Measurements from ENCODE around the gene PDXK. TPM values are rescaled to one million over a fixed set of nuclear protein-coding genes. Genes with fewer than 3 reads are reported as not detected.

The PDXK gene
- total and polyA plus RNA-seq, 4 experiments from 2014 or later, result 37.5 to 94.3 (median 77.4) TPM

DNA sequence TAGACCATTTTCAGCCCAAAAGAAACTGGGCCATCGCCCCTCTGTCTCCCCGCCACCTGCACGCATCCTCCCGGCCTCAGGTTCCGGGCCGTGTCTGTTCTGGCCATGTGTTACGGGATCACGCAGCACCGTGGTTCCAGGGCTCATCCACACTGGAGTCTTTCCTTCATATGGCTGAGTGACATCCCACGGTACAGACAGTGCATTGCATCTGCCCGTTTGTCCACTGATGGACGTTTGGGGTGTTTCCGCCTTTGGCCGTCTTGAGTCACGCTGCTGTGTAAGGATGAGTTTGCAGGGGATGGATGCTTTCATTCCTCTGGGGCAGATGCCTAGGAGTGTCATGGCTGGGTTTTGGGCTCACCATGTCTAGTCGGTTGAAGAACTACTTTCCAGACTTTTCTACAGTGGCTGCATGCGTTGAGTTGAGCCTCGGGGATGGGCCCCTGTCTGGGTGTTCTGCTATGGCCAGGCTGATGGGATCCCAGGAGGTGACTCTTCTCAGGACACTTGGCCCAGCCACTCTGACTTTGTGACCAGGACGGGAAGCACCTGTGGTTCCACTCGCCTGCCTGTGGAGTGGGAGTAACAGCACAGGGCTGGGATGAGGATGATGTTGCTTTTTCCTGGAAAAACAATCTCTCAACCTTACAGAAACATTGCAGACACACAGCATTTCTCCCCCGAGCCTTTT, 87.2 kb downstream of the PDXK start:
- intact Hi-C loops (cut with micrococcal nuclease), result no loop called here
- ChIA-PET POLR2A (ENCODE audit: partially characterized antibody) (no interaction called here), CTCF (ENCODE audit: partially characterized antibody) (interaction anchor here (1.2 to 7.2 kb wide), 3 partner anchors 133 to 1332 kb away, joined by 3 to 39 read pairs (median 3); no protein-coding TSS in a partner anchor)
- H3K4me3 Mint-ChIP-seq, result no peak overlapping the region
- Histone ChIP-seq H3K4me1 (ENCODE audit: insufficient read depth, low read length) (peaks cover 7% of the 10 kb centered on the region), H3K27me3 (ENCODE audit: insufficient read depth, low read length) (no peaks in the 10 kb centered on the region), H3K36me3 (ENCODE audit: insufficient read depth, low read length) (peaks cover 13% of the 10 kb centered on the region), H3K27ac (ENCODE audit: low read depth, low read length) (no peak overlapping the region), H3K4me3 (ENCODE audit: low read length in 2 of 2) (no peak overlapping the region), H3K9me3 (ENCODE audit: control insufficient read depth in 1 of 2, low read length in 2 of 2) (no peaks in the 10 kb centered on the region)
- DNase-seq, result no peak
- H3K9me3 Mint-ChIP-seq, result no peaks in the 10 kb centered on the region
- H3K27me3 Mint-ChIP-seq, result no peaks in the 10 kb centered on the region
- H3K4me1 Mint-ChIP-seq, result peaks cover 4 to 11% (median 5%) of the 10 kb centered on the region in 4 donors
- H3K27ac Mint-ChIP-seq, result peak overlapping the region in 3 of 7 donors; percentile 2 to 48 (median 39)
- H3K36me3 Mint-ChIP-seq, result peaks cover 8 to 26% of the 10 kb centered on the region in 2 donors

DNA sequence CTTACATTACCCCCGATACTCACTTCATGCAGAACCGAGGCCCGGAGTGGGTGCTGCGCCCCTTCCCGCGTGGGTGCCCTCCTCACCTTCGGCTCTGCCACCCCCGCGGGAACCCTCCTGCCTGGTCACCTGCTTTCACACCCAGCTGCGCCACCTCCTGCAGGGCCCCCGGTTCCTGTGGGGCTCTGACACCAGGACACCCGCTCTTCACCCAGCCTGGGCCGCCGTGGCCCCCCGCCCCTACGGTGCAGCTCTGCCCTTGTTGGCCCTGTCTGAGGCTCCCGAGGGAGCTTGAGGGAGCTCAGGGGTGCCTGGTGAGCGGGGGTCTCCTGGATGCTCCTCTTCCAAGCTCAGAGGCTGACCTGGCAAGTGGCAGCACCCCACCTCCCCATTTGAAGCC, 89.4 kb downstream of the PDXK start:
- Mint-ChIP-seq H3K9me3 (no peaks in the 10 kb centered on the region), H3K4me3 (no peak overlapping the region), H3K36me3 (peaks cover 0 to 6% of the 10 kb centered on the region in 2 donors), H3K4me1 (peaks cover 4 to 11% (median 6%) of the 10 kb centered on the region in 4 donors), H3K27ac (no peak overlapping the region), H3K27me3 (no peaks in the 10 kb centered on the region)
- no peak for DNase-seq
- Histone ChIP-seq H3K4me1 (ENCODE audit: insufficient read depth, low read length) (peaks cover 8% of the 10 kb centered on the region), H3K36me3 (ENCODE audit: insufficient read depth, low read length) (peaks cover under 1% of the 10 kb centered on the region), H3K27me3 (ENCODE audit: insufficient read depth, low read length) (no peaks in the 10 kb centered on the region), H3K27ac (ENCODE audit: low read depth, low read length) (no peak overlapping the region), H3K4me3 (ENCODE audit: low read length in 2 of 2) (no peak overlapping the region), H3K9me3 (ENCODE audit: control insufficient read depth in 1 of 2, low read length in 2 of 2) (no peaks in the 10 kb centered on the region)
- ChIA-PET POLR2A (ENCODE audit: partially characterized antibody) (no interaction called here), CTCF (ENCODE audit: partially characterized antibody) (interaction anchor here (0.6 to 7.2 kb wide), 4 partner anchors 10 to 168 kb away, joined by 3 to 68 read pairs (median 22); no protein-coding TSS in a partner anchor)
- intact Hi-C loops (cut with micrococcal nuclease), result no loop called here

DNA sequence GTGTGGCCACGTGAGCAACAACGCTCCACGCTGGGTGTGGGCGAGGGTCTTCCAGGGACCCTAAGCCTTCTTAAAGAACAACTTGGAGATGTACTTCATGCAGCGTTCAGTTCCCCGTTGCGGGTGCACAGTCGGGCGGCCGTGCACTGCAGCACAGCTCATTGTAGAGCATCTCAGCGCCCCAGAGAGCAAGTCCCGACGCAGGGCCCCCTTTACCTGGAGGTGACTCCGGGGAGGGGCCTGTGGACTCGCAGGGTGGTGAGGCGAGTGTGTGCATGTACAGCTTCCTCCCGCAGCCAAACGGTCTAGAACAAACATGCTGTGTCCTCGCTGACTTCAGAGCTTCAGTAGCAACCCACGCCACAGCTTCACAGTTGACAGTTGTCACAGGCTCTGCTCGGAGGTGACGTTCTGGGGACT, 89.9 kb downstream of the PDXK start:
- Histone ChIP-seq H3K27me3 (ENCODE audit: insufficient read depth, low read length) (no peaks in the 10 kb centered on the region), H3K4me1 (ENCODE audit: insufficient read depth, low read length) (peaks cover 8% of the 10 kb centered on the region), H3K36me3 (ENCODE audit: insufficient read depth, low read length) (no peaks in the 10 kb centered on the region), H3K4me3 (ENCODE audit: low read length in 2 of 2) (no peak overlapping the region), H3K9me3 (ENCODE audit: control insufficient read depth in 1 of 2, low read length in 2 of 2) (no peaks in the 10 kb centered on the region), H3K27ac (ENCODE audit: low read depth, low read length) (no peak overlapping the region)
- Mint-ChIP-seq H3K4me1 (peaks cover 4 to 11% (median 6%) of the 10 kb centered on the region in 4 donors), H3K36me3 (peaks cover 0 to 3% of the 10 kb centered on the region in 2 donors), H3K9me3 (no peaks in the 10 kb centered on the region), H3K27ac (no peak overlapping the region), H3K27me3 (no peaks in the 10 kb centered on the region), H3K4me3 (no peak overlapping the region)
- intact Hi-C loops (cut with micrococcal nuclease), result no loop called here
- ChIA-PET POLR2A (ENCODE audit: partially characterized antibody) (no interaction called here), CTCF (ENCODE audit: partially characterized antibody) (interaction anchor here (1.6 to 7.2 kb wide), 3 partner anchors 9 to 168 kb away, joined by 4 to 68 read pairs (median 39); no protein-coding TSS in a partner anchor)
- no peak for DNase-seq

DNA sequence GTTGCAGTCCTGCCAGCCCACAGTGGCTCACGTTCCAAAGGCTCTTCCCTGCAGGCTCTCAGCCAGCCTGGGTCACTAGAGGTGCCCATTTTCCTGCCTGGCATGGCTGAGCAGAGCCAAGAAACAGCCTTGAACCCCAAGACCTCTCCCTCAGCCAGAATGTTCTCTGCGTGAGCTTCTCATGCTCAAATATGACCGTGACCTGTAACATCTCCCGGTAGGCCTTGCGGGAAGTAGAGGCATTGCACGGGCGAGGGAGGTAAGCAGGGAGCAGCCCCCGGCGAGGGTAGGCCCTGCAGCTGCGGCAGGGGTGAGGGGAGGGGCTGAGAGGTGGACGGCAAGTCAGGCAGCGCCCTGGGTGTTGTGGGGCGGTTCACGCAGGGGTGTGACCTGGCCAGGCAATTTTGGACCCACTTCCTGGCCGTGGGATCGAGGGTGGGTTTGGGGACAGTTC, 90.4 kb downstream of the PDXK start:
- ChIA-PET POLR2A (ENCODE audit: partially characterized antibody) (no interaction called here), CTCF (ENCODE audit: partially characterized antibody) (interaction anchor here (1.6 to 7.2 kb wide), 4 partner anchors 9 to 167 kb away, joined by 4 to 68 read pairs (median 24); no protein-coding TSS in a partner anchor)
- peaks cover 0 to 1% of the 10 kb centered on the region in 2 donors for H3K36me3 Mint-ChIP-seq
- H3K4me3 ChIP-seq (ENCODE audit: low read length in 2 of 2), result no peak overlapping the region
- H3K27me3 ChIP-seq (ENCODE audit: insufficient read depth, low read length), result no peaks in the 10 kb centered on the region
- H3K9me3 ChIP-seq (ENCODE audit: control insufficient read depth in 1 of 2, low read length in 2 of 2), result no peaks in the 10 kb centered on the region
- intact Hi-C loops (cut with micrococcal nuclease), result no loop called here
- no peak overlapping the region for H3K4me3 Mint-ChIP-seq
- H3K4me1 Mint-ChIP-seq, result peaks cover 4 to 11% (median 6%) of the 10 kb centered on the region in 4 donors
- no peaks in the 10 kb centered on the region for H3K36me3 ChIP-seq (ENCODE audit: insufficient read depth, low read length)
- H3K27ac ChIP-seq (ENCODE audit: low read depth, low read length), result no peak overlapping the region
- peaks cover 8% of the 10 kb centered on the region for H3K4me1 ChIP-seq (ENCODE audit: insufficient read depth, low read length)
- H3K27me3 Mint-ChIP-seq, result no peaks in the 10 kb centered on the region
- DNase-seq, result no peak
- no peak overlapping the region for H3K27ac Mint-ChIP-seq
- H3K9me3 Mint-ChIP-seq, result no peaks in the 10 kb centered on the region

DNA sequence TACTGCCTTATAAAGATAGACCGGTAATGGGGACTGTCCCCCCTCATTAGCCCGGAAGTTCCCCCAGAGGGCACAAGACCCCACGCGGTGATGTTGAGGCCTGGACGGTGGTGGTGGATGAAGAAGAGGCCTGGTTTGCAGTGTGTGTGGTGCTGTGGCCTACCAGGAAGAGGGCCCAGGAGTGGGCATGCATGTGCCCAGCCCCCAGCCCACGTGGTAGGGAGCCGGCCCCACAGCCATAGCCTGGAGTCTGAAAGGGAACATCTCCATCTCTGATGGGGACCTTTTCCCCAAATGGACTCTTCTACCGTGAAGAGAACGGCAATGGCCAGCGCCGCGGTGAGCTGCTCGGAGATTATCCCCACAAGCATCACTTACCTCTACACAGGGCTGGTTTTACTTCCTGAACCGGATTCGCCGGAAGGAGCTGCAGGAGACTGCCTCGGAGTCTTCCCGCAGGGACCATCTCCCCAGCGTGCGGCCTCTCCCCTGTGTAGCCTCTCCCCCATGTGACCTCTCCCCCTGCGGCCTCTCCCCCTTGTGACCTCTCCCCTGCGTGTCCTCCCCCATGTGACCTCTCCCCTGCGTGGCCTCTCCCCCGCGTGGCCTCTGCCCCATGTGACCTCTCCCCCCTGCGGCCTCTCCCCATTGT, 91.0 kb downstream of the PDXK start:
- Mint-ChIP-seq H3K4me3 (no peak overlapping the region), H3K27me3 (peaks cover 0 to 2% of the 10 kb centered on the region in 2 donors), H3K4me1 (peaks cover 6 to 15% (median 7%) of the 10 kb centered on the region in 4 donors), H3K9me3 (no peaks in the 10 kb centered on the region), H3K36me3 (peaks cover 0 to 1% of the 10 kb centered on the region in 2 donors), H3K27ac (no peak overlapping the region)
- H3K27ac ChIP-seq (ENCODE audit: low read depth, low read length), result no peak overlapping the region
- DNase-seq, result no peak
- H3K36me3 ChIP-seq (ENCODE audit: insufficient read depth, low read length), result no peaks in the 10 kb centered on the region
- ChIA-PET CTCF (ENCODE audit: partially characterized antibody) (interaction anchor here (0.7 to 7.2 kb wide), 9 partner anchors 17 to 167 kb away, joined by 3 to 68 read pairs (median 4); no protein-coding TSS in a partner anchor), POLR2A (ENCODE audit: partially characterized antibody) (interaction anchor here (1.0 to 1.2 kb wide), 2 partner anchors 112 to 129 kb away, joined by 3 read pairs; no protein-coding TSS in a partner anchor)
- peaks cover 8% of the 10 kb centered on the region for H3K4me1 ChIP-seq (ENCODE audit: insufficient read depth, low read length)
- no peak overlapping the region for H3K4me3 ChIP-seq (ENCODE audit: low read length in 2 of 2)
- intact Hi-C loops (cut with micrococcal nuclease), result loop anchor here (1.0 kb wide), 1 partner anchor 129 kb away; no protein-coding TSS in a partner anchor
- no peaks in the 10 kb centered on the region for H3K27me3 ChIP-seq (ENCODE audit: insufficient read depth, low read length)
- H3K9me3 ChIP-seq (ENCODE audit: control insufficient read depth in 1 of 2, low read length in 2 of 2), result no peaks in the 10 kb centered on the region

DNA sequence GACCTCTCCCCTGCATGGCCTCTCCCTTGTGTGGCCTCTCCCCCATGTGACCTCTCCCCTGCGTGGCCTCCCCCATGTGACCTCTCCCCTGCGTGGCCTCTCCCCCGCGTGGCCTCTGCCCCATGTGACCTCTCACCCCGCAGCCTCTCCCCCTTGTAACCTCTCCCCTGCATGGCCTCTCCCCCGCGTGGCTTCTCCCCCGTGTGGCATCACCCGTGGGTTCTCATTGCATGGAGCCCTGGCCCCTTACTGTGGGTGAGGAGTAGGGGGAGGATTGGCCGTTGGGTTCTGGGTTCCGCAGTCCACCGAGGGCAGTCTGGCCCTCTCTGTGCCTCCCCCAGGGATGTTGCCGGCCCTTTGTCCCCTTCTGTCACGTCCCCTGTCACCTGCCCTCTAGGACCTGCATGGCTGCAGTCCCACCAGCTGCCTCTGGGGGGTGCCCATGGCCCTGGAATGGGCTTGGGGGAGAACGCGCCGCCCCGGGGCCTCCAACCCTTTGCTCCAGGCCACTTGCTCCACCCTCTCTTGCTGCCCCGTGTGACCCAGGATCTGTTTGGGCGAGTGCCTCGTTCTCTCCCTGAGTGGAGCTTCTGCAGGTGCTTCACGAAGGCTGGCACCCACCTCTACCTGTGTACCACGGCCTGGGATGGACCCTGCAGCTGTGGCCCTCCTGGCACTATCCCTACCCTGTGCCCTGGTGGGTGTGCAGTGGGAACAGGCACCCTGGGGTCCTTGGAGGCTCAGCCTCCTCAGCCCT, 91.8 kb downstream of the PDXK start:
- Mint-ChIP-seq H3K9me3 (no peaks in the 10 kb centered on the region), H3K27ac (peak overlapping the region in 1 of 7 donors; percentile 30), H3K4me3 (peak overlapping the region in 1 of 8 donors; percentile 20), H3K36me3 (peaks cover 0 to 1% of the 10 kb centered on the region in 2 donors), H3K27me3 (peaks cover 0 to 2% of the 10 kb centered on the region in 2 donors), H3K4me1 (peaks cover 6 to 15% (median 7%) of the 10 kb centered on the region in 4 donors)
- ChIA-PET POLR2A (ENCODE audit: partially characterized antibody) (interaction anchor here (1.0 to 1.2 kb wide), 2 partner anchors 111 to 128 kb away, joined by 3 read pairs; no protein-coding TSS in a partner anchor), CTCF (ENCODE audit: partially characterized antibody) (interaction anchor here (0.7 to 7.2 kb wide), 14 partner anchors 13 to 171 kb away, joined by 3 to 68 read pairs (median 4); no protein-coding TSS in a partner anchor)
- Histone ChIP-seq H3K27me3 (ENCODE audit: insufficient read depth, low read length) (no peaks in the 10 kb centered on the region), H3K9me3 (ENCODE audit: control insufficient read depth in 1 of 2, low read length in 2 of 2) (no peaks in the 10 kb centered on the region), H3K36me3 (ENCODE audit: insufficient read depth, low read length) (no peaks in the 10 kb centered on the region), H3K27ac (ENCODE audit: low read depth, low read length) (no peak overlapping the region), H3K4me1 (ENCODE audit: insufficient read depth, low read length) (peaks cover 8% of the 10 kb centered on the region), H3K4me3 (ENCODE audit: low read length in 2 of 2) (no peak overlapping the region)
- intact Hi-C loops (cut with micrococcal nuclease), result loop anchor here (1.0 kb wide), 1 partner anchor 129 kb away; no protein-coding TSS in a partner anchor
- peak; percentile 77 to 85 (median 78) for DNase-seq

Data from CD4-positive, alpha-beta memory T cell (primary cell).